ENCODE data around the gene DLD.
"Not testable (repeated sequence)": the region's sequence is repeated elsewhere in the genome, so short reads cannot be mapped to it uniquely, and the experiment has no call there.

Gene DLD

DNA sequence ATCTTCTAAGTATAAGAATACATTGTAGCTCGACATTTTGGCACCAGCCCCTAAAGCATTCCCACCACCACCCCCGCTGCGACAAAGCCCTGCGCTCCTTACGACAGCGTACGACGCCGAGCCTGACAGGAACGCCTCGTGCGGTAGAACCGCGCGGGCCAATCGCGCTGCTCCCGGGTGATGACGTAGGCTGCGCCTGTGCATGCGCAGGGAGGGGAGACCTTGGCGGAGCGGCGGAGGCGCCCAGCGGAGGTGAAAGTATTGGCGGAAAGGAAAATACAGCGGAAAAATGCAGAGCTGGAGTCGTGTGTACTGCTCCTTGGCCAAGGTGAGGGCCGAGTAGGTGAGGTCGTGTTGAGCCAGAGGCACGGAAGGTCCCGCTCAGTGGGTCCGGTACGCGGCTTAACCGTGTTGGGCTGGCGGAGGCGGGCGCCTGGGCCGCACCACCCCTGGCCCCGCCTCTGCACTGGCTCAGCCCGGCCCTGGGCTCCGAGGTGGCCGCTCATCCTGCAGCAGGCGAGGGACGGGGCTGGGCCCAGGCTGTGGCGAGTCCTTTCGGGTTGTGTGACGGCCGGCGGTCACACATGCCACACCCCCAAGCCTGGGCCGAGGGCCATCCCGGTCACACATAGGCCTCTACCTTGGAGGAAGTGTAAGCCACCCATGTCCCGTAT is at the start of gene DLD:
DLD (plus strand) TSS at position 222 of the 674 bp plus-strand sequence; CDS start at position 290, 68 bp downstream.
- DNase-seq = peak; percentile 96

DNA sequence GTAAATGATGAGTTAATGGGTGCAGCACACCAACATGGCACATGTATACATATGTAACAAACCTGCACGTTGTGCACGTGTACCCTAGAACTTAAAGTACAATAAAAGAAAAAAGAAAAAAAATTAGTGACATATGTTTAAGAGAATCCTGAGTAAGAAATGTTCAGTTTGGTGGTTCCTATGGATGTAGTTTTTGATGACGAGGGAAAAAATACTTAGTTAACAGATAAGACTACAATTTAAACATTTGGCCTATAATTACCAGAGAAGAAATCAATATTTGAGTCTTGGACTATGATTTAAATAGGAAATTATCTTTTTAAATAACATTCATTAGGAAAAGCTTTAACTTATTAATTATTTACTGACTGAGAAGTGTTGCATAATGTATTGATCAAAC is 48.8 kb upstream of the DLD start:
- no peak for DNase-seq

DNA sequence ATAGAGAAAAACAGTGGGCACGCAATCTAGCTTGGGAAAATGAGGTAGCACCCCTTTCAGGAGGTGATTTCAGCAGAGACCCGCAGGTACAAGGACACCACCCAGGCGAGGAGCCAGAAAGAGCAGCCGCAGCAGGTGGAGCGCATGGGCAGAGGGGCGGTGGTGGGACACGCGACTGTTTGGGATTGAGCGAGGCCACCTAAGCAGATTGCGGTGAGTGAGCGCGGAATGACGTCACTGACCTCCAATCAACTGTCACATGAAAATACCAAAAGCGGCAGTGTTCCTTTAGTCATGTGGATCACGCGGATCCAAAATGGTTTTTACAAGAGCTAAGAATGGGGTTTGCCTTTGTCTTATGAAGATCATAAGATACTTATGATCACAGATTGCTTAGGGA is 47.8 kb upstream of the DLD start:
- DNase-seq = no peak

- no peak for DNase-seq
These were observed 44.7 kb upstream of the DLD start for GRCh38 chr7:107846324-107846723.

DNA sequence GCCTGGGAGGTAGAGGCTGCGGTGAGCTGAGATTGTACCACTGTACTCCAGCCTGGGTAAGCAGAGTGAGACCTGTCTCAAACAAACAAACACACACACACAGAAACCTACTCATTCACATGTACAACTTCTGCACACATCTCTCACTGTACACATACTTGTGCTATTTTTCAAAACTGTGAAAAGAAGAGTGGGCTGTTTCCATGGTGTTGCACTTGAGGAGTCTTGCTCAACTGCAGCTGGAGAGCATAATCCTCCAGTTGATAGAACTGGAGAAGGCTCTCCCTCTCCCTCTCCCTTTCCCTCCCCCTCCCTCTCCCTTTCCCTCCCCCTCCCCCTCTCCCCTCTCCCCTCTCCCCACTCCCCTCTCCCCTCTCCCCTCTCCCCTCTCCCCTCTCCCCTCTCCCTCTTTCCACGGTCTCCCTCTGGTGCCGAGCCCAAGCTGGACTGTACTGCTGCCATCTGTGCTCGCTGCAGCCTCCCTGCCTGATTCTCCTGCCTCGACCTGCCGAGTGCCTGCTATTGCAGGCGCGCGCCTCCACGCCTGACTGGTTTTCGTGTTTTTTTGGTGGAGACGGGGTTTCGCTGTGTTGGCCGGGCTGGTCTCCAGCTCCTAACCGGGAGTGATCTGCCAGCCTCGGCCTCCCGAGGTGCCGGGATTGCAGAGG is 43.7 kb upstream of the DLD start:
- no peak for DNase-seq

GRCh38 chr7:107847836-107848175 is 43.2 kb upstream of the DLD start:
- DNase-seq = not testable (repeated sequence)

GRCh38 chr7:107848211-107848610 is 42.8 kb upstream of the DLD start:
- DNase-seq = not testable (repeated sequence)

DNA sequence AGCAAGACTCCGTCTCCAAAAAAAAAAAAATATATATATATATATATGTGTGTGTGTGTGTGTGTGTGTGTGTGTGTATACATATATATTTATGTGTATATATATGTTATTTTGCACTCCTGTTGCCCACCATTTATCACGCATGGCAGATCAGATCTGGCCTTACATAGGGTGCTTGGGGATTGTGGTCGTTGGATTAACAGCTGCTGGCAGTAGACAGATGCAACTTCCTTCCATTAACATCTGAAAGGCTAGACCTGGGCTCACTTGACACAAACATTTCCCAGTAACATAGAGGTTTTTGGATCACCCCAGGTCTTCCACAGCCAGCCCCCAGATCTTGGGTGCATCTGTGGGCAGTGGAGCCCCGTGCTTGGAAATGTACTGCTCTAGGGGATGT is 40.8 kb upstream of the DLD start:
- no peak for DNase-seq

GRCh38 chr7:107850643-107851042 is 40.3 kb upstream of the DLD start:
- no peak for DNase-seq

DNA sequence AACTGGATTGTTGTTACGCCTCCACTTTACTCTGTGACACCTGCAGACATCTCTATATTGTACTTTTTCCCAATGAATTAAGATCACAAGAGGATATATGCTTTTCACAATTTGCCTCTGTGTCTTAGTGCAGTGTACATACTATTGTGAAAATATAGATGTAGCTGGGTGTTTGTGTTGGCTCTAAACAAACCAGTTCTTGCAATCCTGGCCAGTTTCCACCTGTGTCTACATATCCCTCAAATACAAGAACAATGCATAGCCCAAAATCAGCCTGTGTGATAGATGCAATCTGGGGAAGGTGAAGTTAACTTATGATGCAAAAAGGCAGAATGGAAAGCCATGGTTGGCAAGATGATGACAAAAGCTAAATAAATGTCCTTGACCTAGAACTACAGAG is 36.5 kb upstream of the DLD start:
- DNase-seq = no peak

- DNase-seq = no peak
These were observed 36.0 kb upstream of the DLD start for GRCh38 chr7:107854989-107855388.

- no peak for DNase-seq
These were observed 34.0 kb upstream of the DLD start for GRCh38 chr7:107856806-107857540.

GRCh38 chr7:107857541-107857912 is 33.5 kb upstream of the DLD start:
- DNase-seq = no peak

DNA sequence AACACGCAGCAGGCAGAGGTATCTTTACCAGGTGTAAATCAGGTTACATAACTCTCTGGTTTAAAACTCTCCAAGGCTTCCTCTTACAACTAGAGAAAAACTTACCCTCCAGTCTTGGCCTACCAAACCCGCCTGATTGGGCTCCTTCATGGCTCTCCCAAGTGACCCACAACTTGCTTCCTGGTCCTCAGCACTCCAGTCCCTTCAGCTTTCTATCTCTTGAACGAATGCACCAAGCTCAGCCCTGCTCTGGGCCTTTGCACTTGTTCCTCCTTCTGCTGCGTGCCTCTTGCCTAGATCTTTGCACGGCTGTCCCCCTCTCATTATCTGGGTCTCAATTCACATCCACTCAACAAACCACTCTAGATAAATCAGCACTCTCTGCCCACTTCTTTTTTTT is 32.7 kb upstream of the DLD start:
- DNase-seq = no peak

- no peak for DNase-seq
These were observed 30.6 kb upstream of the DLD start for GRCh38 chr7:107860279-107860961.

DNA sequence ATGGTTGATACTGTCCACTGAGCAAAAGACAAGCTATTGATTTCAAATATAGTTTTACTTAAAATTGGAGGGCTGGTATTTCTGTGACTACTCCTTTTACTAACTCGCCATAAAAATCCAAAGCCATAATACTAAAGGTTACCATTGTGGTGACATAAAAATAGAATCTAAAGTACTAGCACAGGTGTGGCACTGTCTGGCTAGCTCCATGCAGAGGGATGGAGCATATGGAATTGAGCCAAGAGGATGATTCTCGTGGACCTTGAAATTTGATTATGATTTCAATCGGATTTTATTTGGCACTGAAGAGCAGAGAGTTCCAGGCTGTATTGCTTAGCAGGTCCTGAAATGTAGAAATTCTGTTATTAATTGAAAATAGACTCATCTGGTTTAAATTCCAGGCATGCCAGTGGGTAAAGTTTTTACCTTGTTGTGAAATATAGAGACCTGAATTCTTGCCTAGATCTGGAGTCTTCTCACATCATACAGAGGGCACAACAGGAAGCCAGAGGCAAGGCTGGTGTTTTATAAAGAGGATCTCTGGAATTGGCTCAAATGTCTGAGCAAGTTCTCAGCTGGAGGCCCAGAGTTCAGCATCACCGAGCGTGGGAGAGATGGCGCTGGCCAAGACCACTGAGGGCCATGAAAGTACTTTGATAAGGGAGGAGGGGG is 29.9 kb upstream of the DLD start:
- DNase-seq = no peak

- DNase-seq = no peak
These were observed 24.8 kb upstream of the DLD start for GRCh38 chr7:107865956-107866775.

DNA sequence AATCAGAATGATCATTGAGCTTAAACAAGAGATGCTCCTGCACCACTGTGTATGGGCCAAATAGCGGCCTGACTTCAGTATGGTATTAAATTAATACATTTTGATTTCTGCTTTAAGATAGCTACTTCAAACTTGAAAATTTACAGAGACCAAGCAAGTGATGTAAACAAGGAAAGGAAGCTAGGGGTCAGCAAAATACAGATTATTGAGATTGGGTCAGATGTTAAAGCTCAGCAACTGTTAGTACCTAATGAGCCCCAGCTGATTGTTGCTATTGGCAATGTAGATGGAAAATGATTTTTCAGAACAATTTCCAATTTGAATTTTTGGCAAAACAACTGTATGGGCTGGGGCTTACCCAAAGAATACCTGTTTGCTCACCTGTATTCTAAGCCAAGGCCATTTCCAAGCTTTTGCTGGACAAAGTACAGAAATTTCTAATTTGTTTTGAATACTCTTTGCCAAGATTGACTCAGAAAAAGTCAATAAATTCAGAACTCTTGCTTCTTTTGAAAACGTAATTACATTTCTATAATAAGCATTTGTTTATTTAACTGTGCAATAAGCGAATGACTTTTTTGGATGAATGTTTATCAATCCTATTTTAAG is 23.0 kb upstream of the DLD start:
- no peak for DNase-seq

- DNase-seq = no peak
These were observed 20.5 kb upstream of the DLD start for GRCh38 chr7:107870427-107871000.

GRCh38 chr7:107874111-107874510 is 16.9 kb upstream of the DLD start:
- DNase-seq = no peak

Measured in suppressor macrophage treated with lipopolysaccharide for 4 hours (primary cell).